ENCODE results near the gene LACRT.

Gene LACRT

DNA sequence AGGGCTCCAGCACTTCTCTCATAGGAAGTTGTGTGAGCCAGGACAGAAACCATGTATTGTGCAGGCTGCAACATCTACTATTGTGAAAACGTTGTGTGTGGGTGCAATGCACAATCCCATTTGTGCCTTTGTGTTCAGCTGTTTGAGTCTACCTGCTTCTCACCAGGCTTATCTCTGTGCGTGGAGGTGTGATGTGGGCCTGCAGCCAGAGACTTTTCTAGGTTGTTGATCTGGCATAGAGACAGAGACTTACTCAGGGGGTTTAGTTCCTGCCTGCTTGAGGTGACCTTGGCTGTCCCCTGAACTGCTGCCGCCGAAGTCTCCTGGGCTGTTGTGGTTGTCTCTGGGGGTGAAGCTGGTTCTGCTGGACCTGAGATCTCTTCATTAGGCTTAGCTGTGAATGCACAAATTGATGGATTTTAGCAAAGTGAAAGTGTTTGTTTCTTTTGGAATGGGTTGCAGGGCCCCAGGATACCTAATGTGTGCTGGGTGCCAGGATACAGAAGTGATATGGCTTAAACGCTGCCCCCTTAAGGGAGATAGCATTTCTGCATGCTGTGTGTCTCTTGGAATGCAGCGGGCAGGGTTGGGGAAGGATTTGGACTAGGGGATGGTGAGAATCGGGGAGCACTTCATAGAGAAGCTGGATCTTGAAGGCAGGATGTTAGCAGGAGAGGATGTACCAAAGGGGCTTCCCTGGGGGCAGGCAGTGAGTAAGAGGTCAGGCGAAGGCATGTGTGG lies 2.5 kb downstream of the LACRT start:
- no peak for DNase-seq

DNA sequence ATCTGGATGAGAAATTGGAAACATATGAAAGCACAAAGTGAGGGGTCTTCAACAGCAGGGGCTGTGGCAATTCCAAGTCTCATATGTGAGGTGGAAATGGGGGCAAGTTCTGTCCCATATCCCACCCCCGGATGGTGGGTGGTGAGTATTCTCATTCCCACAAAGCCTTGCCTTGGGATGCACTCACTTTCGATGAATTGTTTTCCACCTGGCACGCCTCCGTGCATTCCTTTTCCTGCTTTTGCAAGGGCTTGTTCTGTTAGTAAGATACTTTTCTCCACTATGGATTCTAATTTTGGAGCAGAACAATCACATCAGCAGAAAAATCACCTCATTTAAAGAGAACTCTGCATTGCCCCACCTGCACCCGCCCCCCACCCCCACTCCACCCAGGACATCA lies 3.1 kb downstream of the LACRT start:
- no peak for DNase-seq

DNA sequence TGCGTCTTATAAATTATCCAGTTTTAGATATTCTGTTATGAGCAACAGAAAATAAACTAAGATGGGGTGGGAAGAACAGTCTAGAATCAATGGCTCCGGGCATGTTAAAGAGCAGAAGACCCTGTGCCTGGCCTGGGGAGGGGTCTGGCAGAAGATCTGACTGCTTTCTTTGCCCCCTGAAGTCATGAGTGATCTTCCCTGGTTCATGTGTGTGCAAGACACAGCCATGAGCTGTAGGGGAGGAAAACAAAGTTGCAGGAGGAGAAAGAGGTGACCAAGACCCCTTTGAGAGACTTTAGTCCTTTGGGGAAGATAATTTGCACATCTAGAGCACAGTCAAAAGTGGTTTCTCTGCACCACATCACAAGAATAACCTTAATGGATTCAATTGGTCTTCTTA lies 4.8 kb downstream of the LACRT start:
- no peak for DNase-seq

DNA sequence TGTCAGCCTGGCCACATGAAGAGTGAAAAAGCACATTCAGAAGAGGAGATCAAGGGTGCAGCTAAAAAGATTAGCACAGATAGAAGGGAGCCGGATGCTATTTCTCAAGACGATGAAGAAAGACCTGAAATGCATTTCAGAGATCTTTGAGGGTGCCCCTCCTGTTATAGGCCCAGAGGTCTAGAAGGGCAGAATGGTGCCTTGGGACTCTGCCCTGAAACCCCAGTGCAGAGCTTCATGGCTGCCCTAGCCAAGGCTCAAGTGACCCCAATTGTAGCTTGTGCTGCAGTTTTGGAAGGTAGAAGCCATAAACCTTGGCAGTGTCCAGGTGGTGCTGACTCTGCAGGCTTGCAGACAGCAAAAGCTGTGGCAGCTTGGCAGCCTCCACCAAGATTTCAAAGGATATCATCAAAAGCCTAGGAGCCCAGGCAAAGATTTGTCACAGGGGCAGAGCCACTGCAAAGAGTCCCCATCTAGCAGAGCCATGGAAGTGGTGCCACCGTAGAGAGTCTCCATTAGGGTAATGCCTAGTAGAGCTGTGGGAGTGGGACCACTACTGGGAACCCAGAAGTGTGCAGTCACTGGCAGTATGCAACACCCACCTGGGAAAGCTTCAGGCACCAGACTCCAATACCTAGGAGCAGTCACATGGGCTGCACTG lies 6.4 kb downstream of the LACRT start:
- DNase-seq, result no peak

DNA sequence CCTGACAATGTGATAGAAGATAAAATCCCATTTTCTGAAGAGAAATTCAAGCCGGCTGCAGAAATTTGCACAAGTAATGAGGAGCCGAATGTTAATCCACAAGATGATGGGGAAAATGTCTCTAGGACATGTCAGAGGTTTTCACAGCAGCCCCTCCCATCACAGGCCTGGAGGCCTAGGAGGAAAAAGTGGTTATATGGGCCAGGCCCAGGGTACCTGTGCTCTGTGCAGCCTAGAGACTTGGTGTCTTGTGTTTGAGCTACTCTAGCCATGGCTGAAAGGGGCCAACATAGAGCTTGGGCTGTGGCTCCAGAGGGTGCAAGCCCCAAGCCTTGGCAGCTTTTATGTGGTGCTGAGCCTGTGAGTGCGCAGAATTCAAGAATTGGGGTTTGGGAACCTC lies 7.4 kb downstream of the LACRT start:
- DNase-seq, result no peak

DNA sequence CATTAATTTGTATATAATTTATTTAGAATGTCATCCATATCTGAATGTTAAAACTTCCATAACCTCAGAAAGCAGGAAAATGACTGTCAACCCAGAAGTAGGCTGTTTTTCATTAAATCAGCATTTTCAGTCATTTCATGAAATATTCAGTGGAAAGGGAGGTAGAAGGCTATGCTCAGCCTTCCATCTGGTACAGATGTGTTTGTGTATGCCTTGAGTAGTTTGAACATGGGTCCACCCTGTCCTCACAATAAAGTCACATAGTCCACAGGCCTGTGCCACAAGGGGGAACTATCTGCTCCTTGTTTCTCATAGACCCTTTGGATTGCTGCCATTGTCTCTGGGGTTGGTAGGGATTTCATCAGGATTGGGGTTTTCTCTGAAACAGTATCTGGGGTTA lies 9.1 kb downstream of the LACRT start:
- no peak for DNase-seq

DNA sequence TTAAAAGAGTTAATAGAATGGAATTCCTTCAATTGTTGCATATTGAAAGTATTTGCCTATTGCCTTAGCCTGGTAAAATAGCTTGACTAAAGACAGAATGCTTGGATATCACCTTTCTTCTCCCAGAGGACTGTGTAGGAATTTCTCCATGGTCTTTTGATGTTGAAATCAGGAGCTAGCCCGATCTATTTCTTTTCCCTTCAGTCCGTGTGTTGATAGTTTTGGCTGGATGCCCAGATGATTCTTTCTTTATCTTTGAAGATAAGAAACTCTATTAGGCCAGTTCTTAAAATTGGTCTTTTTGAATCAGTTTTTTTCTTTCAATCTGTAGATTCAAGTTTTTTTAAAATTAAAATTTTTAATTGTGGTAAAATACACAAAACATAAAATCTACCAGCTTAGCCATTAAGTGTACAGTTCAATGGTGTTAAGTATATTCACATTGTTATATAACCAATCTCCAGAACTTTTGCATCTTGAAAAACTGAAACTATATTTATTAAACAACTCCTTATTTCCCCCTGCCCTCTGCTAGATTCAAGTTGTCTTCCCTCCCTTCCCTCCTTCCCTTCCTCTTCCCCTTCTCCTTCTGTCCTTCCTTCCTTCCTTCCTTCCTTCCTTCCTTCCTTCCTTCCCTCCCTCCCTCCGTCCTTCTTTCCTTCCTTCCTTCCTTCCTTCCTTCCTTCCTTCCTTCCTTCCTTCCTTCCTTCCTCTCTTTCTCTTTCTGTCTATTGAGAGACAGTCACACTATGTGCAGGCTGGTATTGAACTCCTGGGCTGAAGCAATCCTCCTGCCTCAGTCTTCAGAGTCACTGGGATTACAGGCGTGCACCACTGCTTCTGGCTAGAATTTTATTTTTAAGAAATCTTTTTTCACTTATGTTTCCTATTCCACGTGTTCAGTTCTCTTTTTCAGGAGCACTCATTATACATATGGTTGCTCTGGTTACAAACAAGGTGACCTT lies 10.1 kb downstream of the LACRT start:
- DNase-seq, result no peak

DNA sequence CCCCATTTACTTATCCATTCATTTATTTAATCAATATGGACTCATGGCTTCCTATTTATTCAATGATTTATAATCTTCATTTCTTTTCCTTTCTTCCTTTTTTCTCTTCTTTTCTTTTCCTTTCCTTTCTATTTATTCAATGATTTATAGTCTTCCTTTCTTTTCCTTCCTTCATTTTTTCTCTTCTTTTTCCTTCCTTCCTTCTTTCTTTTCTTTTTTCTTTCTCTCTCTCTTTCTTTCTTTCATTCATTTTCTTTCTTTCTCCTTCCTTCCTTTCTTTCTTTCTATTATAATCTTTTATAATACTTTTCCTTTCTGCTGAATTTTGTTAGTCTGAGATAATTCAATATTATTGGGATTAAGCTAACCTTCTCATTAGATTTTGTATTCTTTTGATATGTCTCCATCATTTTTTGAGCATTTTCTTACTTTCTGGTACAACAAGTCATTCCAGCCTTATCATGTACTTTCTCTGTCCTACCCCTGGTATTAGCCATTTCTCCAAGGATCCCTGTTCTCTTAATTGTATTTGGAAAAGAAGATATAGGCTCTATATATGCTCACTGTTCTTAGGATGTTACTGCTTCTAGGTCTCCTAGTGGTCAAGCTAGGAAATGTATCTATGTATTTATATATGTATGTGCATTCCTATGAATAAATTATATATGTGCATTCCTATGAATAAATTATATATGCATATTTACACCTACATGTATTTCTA lies 12.1 kb downstream of the LACRT start:
- peak; percentile 54 for DNase-seq

DNA sequence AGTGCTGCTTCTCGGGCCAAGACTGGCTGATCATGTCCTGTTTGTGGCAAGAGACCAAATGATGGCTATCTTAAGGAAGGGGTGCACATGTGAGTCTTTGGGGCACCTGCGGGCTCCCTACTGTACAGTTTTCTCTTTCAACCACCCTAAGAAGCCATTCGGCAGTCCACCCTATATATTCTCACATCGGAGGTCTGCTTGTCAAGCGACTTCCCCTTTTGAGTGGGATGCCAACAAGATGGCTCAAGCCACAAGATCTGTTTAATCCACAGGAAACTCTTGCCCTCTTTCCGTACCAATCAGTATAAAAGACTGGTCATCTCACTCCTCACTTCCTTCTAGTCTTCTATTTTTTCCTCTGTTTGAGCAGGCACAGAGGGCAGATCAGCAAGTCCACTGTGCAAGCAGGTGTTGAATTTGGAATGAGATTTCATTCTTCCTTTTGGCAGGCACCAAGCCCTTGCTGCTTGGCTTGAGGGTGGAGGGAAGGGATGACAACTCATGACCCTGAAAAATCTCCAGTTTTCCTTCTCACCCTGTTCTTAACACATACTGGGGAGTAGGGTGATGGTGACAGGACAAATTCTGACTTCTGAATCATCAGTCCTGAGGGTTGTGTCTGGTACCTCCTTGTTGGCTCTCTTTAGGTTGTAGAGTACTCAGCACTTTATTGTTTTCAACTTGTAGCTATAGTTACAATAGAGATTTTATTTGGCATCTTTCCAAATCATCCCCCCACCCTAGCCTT lies 17.6 kb downstream of the LACRT start:
- DNase-seq, result no peak

DNA sequence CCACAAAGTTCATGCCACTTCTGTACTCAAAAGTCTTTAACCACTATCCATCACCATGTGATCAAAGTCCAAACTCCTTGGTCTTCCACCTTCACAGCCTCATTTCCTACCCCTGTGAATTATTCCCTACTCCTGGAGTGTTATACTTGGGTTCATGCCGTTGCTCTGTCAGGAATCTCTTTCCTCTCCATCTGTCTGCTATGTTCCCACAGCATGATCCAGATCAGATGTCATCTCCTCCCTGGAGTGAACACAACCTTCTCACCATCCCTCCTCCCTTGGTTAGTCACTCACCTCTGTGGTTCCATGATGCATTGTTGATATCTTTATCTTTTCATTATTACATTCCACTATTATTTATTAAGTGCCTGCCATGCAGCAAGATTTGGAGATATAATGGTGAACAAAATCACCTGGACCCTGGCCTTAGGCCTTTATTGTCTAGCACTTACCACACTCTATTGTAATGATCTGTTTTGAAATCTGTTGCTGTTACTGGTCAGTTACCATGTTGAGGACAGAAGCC lies 22.4 kb downstream of the LACRT start:
- DNase-seq, result no peak

DNA sequence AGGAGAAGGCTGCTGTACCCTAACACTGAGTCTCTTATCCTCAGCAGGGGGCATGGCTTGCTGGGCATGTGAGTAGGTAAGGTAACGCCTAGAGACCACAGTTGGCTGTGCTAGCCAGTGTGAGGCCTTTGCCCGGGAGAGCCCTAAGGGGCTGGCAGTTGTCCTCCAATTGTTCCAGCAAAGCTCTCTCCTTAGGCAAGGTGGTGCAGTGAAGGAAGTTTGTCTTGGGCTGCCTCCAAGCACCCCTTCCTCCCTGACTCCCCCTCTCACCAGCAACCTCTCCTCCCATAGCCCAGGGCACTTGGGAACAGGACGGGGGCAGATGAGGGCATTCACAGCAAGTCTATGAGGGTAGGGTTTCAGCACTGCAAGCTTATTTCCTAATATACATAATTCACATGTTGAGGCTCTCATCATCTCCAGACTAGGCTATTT lies 23.0 kb downstream of the LACRT start:
- no peak for DNase-seq

DNA sequence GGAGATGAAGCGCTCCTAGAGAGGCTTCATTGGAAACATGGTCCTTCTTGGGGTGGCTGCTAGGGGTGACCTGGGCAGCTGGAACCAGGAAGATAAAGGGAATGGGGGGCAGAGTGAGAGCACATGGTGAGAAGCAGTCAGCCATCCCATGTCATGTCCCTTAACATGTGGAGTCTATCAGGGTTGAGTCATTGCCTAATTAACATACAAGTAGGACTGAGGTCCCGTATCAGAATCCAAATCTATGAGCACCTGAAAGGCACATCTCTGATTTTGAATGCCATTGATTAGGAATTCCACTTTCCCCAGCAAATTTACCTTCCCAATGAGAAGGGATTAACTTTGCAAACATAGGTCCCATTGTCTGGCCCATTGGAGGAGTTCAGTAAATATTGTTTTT lies 25.9 kb downstream of the LACRT start:
- peak; percentile 19 for DNase-seq

DNA sequence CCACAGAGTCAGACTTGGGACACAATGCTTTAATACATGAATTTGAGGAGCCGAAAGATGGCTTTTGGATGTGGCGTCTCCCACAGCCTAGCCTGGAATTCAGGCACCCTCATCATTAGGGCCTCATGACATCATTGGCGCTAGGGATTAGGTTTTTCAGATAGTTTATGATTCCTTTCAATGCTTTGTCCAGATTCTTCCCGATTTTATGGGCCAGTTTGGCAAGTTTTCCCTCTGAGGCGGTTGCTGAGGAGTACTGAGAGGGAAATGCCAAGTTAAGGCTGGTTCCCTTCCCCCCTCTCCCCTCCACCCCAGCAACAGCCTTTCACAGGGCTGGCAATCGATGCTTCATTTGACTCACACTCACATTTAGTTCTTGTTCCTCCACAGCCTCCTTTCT lies 26.5 kb downstream of the LACRT start:
- DNase-seq, result no peak

DNA sequence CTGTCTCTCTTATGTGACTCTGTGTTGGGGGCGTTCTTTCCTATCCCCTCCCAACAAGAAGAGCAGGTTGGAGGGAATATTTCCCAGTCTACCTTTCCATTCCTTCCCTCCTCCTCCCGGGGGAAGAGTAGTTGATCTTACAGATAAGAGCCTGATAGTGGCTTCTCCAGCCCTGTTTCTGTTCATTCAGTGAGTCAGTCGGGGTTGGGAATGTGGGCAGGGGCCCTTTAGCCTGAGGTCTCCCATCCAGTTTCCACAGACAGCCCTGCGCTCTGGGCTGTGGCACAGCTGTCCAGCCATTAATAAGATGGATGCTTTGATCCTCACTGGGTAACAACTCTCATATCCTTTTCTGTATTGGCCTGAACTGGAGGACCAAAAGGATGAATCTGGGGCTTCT lies 28.1 kb downstream of the LACRT start:
- DNase-seq, result no peak

DNA sequence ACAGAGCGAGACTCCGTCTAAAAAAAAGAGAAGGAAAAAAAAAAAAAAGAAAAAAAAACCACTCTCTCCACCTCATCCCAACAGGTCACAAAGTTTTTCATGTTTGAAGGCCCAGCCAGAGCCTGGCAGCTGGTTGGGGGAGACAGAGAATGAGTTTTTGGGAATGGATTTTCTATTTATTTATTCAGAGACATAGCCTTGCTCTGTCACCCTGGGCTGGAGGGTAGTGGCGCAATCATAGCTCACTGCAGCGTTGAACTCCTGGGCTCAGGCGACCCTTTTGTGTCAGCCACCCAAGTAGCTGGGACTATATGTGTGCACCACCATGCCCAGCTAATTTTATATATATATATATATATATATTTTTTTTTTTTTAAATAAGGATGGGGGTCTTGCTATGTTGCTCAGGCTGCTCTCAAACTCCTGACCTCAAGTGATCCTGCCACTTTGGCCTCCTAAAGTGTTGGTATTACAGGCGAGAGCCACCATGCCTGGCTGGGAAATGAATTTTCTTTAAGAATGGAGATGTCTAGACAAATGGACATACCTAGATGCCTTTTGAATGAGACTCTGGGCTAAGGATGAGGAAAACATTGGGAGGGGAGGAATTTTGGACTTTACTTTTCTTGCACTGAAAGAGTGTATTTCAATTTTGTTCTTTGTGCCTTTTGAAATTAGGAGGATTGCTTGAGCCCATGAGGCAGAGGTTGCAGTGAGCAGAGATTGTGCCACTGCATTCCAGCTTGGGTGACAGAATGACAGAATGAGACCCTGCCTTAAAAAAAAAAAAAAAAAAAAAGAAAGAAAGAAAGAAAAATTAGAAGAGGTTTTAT lies 29.3 kb downstream of the LACRT start:
- DNase-seq, result no peak

DNA sequence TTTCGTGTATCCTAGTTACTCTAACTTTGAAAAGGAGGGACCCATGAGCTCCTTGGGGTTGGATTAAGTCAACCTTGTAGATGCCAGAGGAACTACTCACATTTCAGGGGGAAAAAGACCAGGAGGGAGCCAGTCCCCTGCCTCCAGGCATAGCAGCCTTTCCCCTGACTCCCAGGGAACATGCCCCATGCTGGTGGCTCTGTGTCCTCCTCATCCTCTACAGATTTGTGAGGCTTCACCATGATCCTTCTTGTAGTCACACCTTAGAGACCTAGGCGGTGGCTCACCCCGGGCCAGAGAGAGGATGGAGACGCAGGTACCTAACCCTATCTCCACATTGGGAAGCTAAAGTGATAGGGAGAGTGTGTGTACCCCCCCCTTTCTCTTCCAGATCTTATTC lies 30.3 kb downstream of the LACRT start:
- no peak for DNase-seq

DNA sequence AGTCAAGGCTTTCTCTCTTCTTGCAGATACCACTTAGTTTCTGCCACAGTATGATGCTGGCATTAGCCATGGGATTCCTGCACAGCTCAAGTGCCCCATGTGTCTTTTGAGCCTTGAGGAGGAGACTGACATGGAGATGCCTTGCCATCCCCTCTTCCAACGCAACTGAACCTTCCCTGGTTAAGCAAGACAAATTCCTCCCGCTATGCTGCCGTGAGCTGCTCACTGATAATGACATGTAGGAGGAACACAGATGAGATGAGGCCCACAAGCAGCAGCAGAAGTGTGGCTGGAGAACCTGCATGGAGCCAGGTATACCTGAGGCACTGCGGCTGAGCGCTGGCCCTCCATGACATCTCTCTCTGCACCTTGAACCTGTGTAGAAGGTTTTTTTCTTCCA lies 30.8 kb downstream of the LACRT start:
- no peak for DNase-seq

DNA sequence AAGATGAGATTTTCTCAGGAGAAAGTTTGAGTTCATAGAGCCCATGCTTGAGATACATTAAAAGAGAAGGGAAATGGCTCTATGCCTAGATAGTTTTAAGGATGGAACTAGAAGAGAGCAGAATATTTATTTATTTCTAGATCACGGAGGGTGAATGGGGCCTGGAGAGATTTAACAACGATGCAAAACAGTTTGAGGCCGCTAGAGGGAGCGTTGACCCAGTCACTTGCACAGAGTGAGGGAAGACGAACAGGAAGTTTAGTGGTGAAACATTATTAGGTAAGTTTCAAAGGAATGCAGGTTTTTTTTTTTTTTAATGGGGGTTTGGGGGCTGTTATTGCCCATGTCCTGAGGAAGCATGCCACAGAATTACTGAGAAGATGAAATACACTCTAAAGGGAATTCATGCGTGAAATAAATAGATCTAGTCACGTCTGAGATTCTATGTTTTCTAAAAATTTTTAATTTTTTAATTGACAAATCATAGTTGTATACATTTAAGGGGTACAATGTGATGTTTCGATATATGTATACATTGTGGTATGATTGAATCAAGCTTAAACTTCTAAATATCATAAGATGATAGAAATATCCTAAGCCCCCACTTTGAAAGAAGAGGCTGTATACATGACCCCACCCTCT lies 31.4 kb downstream of the LACRT start:
- DNase-seq, result peak; percentile 81

DNA sequence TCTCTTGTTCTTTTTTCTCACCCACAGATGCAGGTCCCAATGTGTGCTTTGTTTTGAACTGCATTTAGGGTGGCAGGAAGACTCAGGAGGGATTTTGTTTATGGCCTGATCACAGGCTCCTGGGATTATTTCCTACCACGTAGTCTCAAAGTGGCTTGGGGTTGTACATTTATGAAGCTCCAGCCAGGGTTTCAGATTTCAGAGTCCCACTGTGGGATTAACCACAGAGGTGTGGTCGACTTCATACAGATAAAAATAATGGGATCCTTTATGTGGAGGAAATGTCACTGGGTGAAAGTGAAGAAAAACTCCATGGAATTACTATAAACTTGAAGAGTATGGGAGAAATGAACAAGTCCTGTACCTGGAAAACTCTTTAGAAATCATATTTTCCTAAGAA lies 32.0 kb downstream of the LACRT start:
- DNase-seq, result no peak

DNA sequence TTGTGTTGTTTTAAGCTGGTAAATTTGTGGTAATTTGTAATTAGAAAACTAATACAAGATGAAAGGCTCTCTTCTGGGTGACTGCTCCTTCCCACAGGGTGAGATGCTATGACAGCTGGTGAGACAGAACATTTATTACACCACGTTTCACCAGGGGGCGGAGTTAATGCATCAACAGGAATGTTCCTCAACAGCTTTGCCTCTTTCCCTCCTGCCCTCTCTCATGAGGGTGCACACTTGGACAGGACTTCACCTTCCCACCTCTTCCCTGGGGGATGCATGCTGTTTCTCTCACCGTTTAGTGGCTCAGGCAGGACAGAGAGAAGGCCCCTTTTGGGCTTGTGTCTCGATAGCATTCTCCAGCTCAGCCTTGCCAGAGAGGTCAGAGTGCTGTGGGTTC lies 32.9 kb downstream of the LACRT start:
- peak; percentile 25 for DNase-seq

DNA sequence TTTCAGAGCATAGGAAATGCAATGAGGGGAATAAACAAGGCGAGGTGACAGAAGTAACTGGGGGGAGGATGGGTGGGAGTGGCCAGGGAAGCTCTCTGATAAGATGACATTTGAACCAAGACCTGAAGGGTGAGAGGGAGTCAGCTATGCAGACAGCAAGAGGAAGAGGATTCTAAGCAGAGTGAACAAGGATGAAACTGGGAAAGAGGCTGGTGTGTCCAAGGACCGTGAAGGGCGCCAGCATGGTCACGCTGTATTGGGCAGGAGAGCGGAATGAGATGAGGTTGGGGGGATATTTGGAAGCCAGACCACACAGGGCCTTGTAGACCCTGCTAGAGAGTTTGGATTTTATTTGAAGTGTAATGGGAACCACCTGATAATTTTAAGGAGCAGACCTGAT lies 35.7 kb downstream of the LACRT start:
- no peak for DNase-seq
